Epithelial cell of esophagus (primary cell): ENCODE results near the gene PLSCR4.

ENCODE experiments used
- DNase-seq: peaks from one replicate; pipeline ENCODE4 v3.0.0; 2010; ENCODE audit warnings: low read depth
- H3K4me3 ChIP-seq: 2 replicates; pipeline ENCODE4 v1.5.1; 2011; ENCODE audit warnings: mild to moderate bottlenecking, low read length, control low read depth
- CTCF ChIP-seq: IDR thresholded peaks from 2 replicates; pipeline ENCODE4 v1.5.1; 2011; ENCODE audit warnings: low read depth, mild to moderate bottlenecking, low read length, control low read depth, inconsistent platforms; ENCODE audit not compliant: insufficient read depth; ENCODE audit errors: missing control alignments

Gene PLSCR4

GRCh38 chr3:146156666-146157314 is 94.1 kb downstream of the PLSCR4 start:
- peak; percentile 46 for DNase-seq
- no peak overlapping the region for H3K4me3 ChIP-seq
- TF ChIP-seq CTCF: no peak

GRCh38 chr3:146156095-146156494 is 94.8 kb downstream of the PLSCR4 start:
- no peak for DNase-seq
- no peak for TF ChIP-seq CTCF
- H3K4me3 ChIP-seq: no peak overlapping the region

GRCh38 chr3:146154995-146155394 is 95.9 kb downstream of the PLSCR4 start:
- DNase-seq: no peak
- no peak overlapping the region for H3K4me3 ChIP-seq
- no peak for TF ChIP-seq CTCF

- no peak for DNase-seq
- TF ChIP-seq CTCF: no peak
- no peak overlapping the region for H3K4me3 ChIP-seq
These were observed 96.6 kb downstream of the PLSCR4 start for GRCh38 chr3:146154316-146154715.

- no peak for DNase-seq
- H3K4me3 ChIP-seq: no peak overlapping the region
- TF ChIP-seq CTCF: no peak
These were observed 97.5 kb downstream of the PLSCR4 start for GRCh38 chr3:146153429-146153828.

GRCh38 chr3:146152834-146153233 is 98.1 kb downstream of the PLSCR4 start:
- DNase-seq: no peak
- no peak for TF ChIP-seq CTCF
- no peak overlapping the region for H3K4me3 ChIP-seq

GRCh38 chr3:146148468-146148931 is 102.4 kb downstream of the PLSCR4 start:
- no peak for TF ChIP-seq CTCF
- no peak for DNase-seq
- no peak overlapping the region for H3K4me3 ChIP-seq
